Endothelial cell of umbilical vein (primary cell): ENCODE results near the gene PPP1R1C. TPM values are rescaled to one million over a fixed set of nuclear protein-coding genes. Genes with fewer than 3 reads are reported as not detected.
A peak's percentile ranks its signal among the peaks of the same experiment; 100 is the strongest.

ENCODE experiments used
- BruUV-seq: library from RNA; stranded (reverse); fragments of 400-500 nt; replicated peaks from 2 replicates; lab custom pipeline; 2021; lab: Mats Ljungman, UMichigan
- CTCF ChIA-PET: fragments of 300-600, 350-600 bp; sonication (Branson Sonifier 250); formaldehyde crosslinking; loops from one replicate; lab custom pipeline; 2021; ENCODE audit warnings: antibody characterized with exemption, inconsistent platforms; lab: Charles Lee
- POLR2A ChIA-PET: fragments of 300-600, 350-600 bp; sonication (Branson Sonifier 250); formaldehyde crosslinking; loops from one replicate; lab custom pipeline; 2021; ENCODE audit warnings: antibody characterized with exemption, inconsistent platforms; lab: Charles Lee
- DNase-seq: peaks from one replicate; pipeline ENCODE4 v3.0.0-alpha.2; 2011; ENCODE audit warnings: low read depth, low spot score
- FAIRE-seq: peaks from 2 replicates; lab custom pipeline; 2011; peaks lifted over from hg19 to GRCh38; lab: Jason Lieb, UNC
- H2AFZ ChIP-seq: 2 replicates; pipeline ENCODE4 v1.6.0; 2012; ENCODE audit warnings: low read depth, low read length, control low read depth, inconsistent platforms
- H3K27ac ChIP-seq: 2 replicates; pipeline ENCODE4 v1.5.1; 2011; ENCODE audit warnings: low read depth, mild to moderate bottlenecking, control low read depth, low read length, moderate library complexity; ENCODE audit not compliant: insufficient read depth
- H3K27me3 ChIP-seq, 2 experiments: 2 replicates each; pipeline versions ENCODE4 v1.6.0 to v1.6.1; 2011; ENCODE audit warnings: low read length in 2 of 2, mixed read lengths in 1 of 2; ENCODE audit not compliant: control insufficient read depth in 2 of 2, insufficient read depth in 2 of 2
- H3K36me3 ChIP-seq, 2 experiments: 2 replicates in 1 of 2; 3 replicates in 1 of 2; pipeline ENCODE4 v1.5.1; 2011; ENCODE audit warnings: low read length in 2 of 2, mild to moderate bottlenecking in 1 of 2, moderate library complexity in 1 of 2; ENCODE audit not compliant: control insufficient read depth in 2 of 2, insufficient read depth in 2 of 2; ENCODE audit errors: extremely low read depth in 1 of 2
- H3K4me1 ChIP-seq: 3 replicates; pipeline ENCODE4 v1.5.1; 2011; ENCODE audit warnings: mild to moderate bottlenecking, low read length; ENCODE audit not compliant: control insufficient read depth, insufficient read depth; ENCODE audit errors: extremely low read depth
- H3K4me2 ChIP-seq: 2 replicates; pipeline ENCODE4 v1.6.1; 2011; ENCODE audit warnings: low read length, control low read depth, mixed read lengths; ENCODE audit not compliant: insufficient read depth
- H3K4me3 ChIP-seq, 3 experiments: fragments of 200-600 bp in 1 of 3; sonication (generic), shearing (Covaris generic) in 1 of 3; replicated peaks in 1 of 3; 2 replicates each; pipeline ENCODE4 v1.5.1; 2011 to 2016; ENCODE audit warnings: control low read depth in 3 of 3, low read length in 3 of 3, mild to moderate bottlenecking in 2 of 3, inconsistent platforms in 1 of 3, low read depth in 1 of 3, moderate library complexity in 1 of 3; ENCODE audit not compliant: insufficient read depth in 1 of 3
- H3K79me2 ChIP-seq: 2 replicates; pipeline ENCODE4 v1.6.0; 2012; ENCODE audit warnings: low read length, inconsistent platforms; ENCODE audit not compliant: control insufficient read depth, insufficient read depth
- H3K9ac ChIP-seq: replicated peaks from 2 replicates; pipeline ENCODE3; 2011; ENCODE audit warnings: low read length, control low read depth; ENCODE audit not compliant: insufficient read depth; ENCODE audit errors: extremely low read depth
- H3K9me1 ChIP-seq: replicated peaks from 3 replicates; pipeline ENCODE4 v1.6.0; 2011; ENCODE audit warnings: mild to moderate bottlenecking, low read length; ENCODE audit not compliant: control insufficient read depth, insufficient read depth; ENCODE audit errors: extremely low read depth
- H3K9me3 ChIP-seq: replicated peaks from 2 replicates; pipeline ENCODE4 v1.5.1; 2012; ENCODE audit warnings: low read length, inconsistent platforms; ENCODE audit not compliant: control insufficient read depth, insufficient read depth
- H4K20me1 ChIP-seq: replicated peaks from 2 replicates; pipeline ENCODE3; 2011; ENCODE audit warnings: mild to moderate bottlenecking, low read length; ENCODE audit not compliant: control insufficient read depth, insufficient read depth; ENCODE audit errors: extremely low read depth
- CTCF ChIP-seq, 2 donors: IDR thresholded peaks; 1 replicate in 1 of 2; 2 replicates in 1 of 2; pipeline ENCODE4 v1.5.1; 2011; ENCODE audit warnings: low read length in 2 of 2, mild to moderate bottlenecking in 2 of 2, moderate library complexity in 2 of 2, control low read depth in 1 of 2, inconsistent platforms in 1 of 2, low read depth in 1 of 2; ENCODE audit not compliant: insufficient read depth in 1 of 2; ENCODE audit errors: extremely low read depth in 1 of 2
- EZH2 ChIP-seq: IDR thresholded peaks from 2 replicates; pipeline ENCODE4 v1.6.1; 2012; ENCODE audit warnings: borderline replicate concordance, low read depth, mild to moderate bottlenecking, moderate library complexity, low read length, inconsistent platforms; ENCODE audit not compliant: severe bottlenecking
- FOS ChIP-seq: IDR thresholded peaks from 2 replicates; pipeline ENCODE4 v1.6.1; 2011; ENCODE audit warnings: mild to moderate bottlenecking, low read length, moderate library complexity, borderline replicate concordance; ENCODE audit not compliant: insufficient read depth
- GATA2 ChIP-seq: IDR thresholded peaks from 2 replicates; pipeline ENCODE4 v1.7.0; 2011; ENCODE audit warnings: low read depth, mild to moderate bottlenecking, moderate library complexity, mixed read lengths, low read length; ENCODE audit not compliant: insufficient read length, insufficient read depth
- JUN ChIP-seq: IDR thresholded peaks from 2 replicates; pipeline ENCODE4 v1.6.1; 2011; ENCODE audit warnings: borderline replicate concordance, low read depth; ENCODE audit not compliant: insufficient read length, insufficient read depth
- MYC ChIP-seq: IDR thresholded peaks from one replicate; pipeline ENCODE4 v1.6.1; 2011; ENCODE audit warnings: mild to moderate bottlenecking, low read depth, low read length
- POLR2A ChIP-seq: IDR thresholded peaks from 2 replicates; pipeline ENCODE4 v1.6.1; 2012; ENCODE audit warnings: low read depth, mild to moderate bottlenecking, control low read depth, low read length
- POLR2AphosphoS5 ChIP-seq: IDR thresholded peaks from 2 replicates; pipeline ENCODE4 v1.6.1; 2012; ENCODE audit warnings: low read depth, mild to moderate bottlenecking, control low read depth, low read length, moderate library complexity; ENCODE audit not compliant: insufficient read depth
- dilution Hi-C: fragments of 300-500 bp; cut with MboI; formaldehyde crosslinking; loops from one replicate; pipeline ENCODE4 v1.15.0; 2019; ENCODE audit warnings: low sequenced_read_pairs; ENCODE audit not compliant: extremely low pct_ligation_motif_present
- intact Hi-C: fragments of 100-400 bp; cut with micrococcal nuclease; formaldehyde crosslinking; loops from one replicate; pipeline ENCODE4 v1.10.0; 2022
- polyA plus RNA-seq, 4 experiments: library from polyadenylated mRNA; depleted of rRNA in 3 of 4; stranded (reverse) in 3 of 4; unstranded in 1 of 4; fragments of >200 nt; gene quantifications; 2 replicates each; pipeline versions ENCODE4 v1.2.1 to v1.2.3, GENCODE V29; 2011 to 2012; ENCODE audit warnings: missing spikeins in 1 of 4
- total RNA-seq: library from RNA; stranded (reverse); gene quantifications from 2 replicates; pipeline ENCODE4 v1.2.3, GENCODE V29; 2021

PPP1R1C gene
- total and polyA plus RNA-seq, 2 donors (not counting 3 experiments of a cell fraction or from before 2014, with no cell fraction given), result 0.26 TPM; not detected in 1

DNA sequence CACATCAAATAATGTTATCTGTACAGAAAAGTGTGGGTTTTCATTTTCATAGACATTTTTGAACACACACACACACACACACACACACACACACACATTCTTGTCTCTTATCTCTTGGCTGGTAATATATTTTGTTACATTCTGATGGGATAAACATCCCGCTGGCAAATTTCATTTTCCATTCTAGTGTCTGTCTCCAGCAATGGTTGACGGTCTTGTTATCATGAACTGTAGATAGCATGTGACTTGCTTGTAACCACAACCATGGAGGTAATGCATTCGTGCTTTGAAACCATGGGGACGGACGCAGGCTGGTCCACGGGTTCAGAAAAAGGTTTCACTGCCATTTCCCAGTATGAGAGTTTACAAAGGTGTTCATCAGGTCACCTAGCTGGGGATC lies 156.4 kb downstream of the PPP1R1C start:
- CTCF ChIA-PET, result interaction anchor here (1.0 kb wide), 1 partner anchor 45 kb away, joined by 3 read pairs; no protein-coding TSS in a partner anchor
- no peaks in the 10 kb centered on the region for H3K9me3 ChIP-seq
- H3K36me3 ChIP-seq, result no peaks in the 10 kb centered on the region
- no peak overlapping the region for H3K4me2 ChIP-seq
- no TSS peak for BruUV-seq
- no peaks in the 10 kb centered on the region for H3K9me1 ChIP-seq
- peak overlapping the region; percentile 9 for H2AFZ ChIP-seq
- intact Hi-C loops (no loop called here), dilution Hi-C loops (no loop called here)
- no peak for TF ChIP-seq GATA2
- TF ChIP-seq FOS, result no peak
- no peak for TF ChIP-seq EZH2
- no peak for TF ChIP-seq POLR2AphosphoS5
- TF ChIP-seq MYC, result no peak
- no peak for TF ChIP-seq CTCF (IDR thresholded peaks at IDR 0.05; ENCODE audit: extremely low read depth in 1 of 2, insufficient read depth in 1 of 2, low read depth in 1 of 2, low read length in 2 of 2)
- TF ChIP-seq JUN, result no peak
- no peak for TF ChIP-seq POLR2A
- H4K20me1 ChIP-seq, result no peaks in the 10 kb centered on the region
- no peak overlapping the region for H3K4me3 ChIP-seq
- no peak overlapping the region for H3K9ac ChIP-seq
- peak; percentile 11 for DNase-seq
- POLR2A ChIA-PET, result no interaction called here
- no peaks in the 10 kb centered on the region for H3K27me3 ChIP-seq
- FAIRE-seq, result no peak
- H3K27ac ChIP-seq, result no peak overlapping the region
- peaks cover 17% of the 10 kb centered on the region for H3K4me1 ChIP-seq
- H3K79me2 ChIP-seq, result no peaks in the 10 kb centered on the region
